ENCODE results near the gene IRF2. TPM values are rescaled to one million over a fixed set of nuclear protein-coding genes. Genes with fewer than 3 reads are reported as not detected.

The IRF2 gene
- polyA plus RNA-seq, 1 experiment, result 28.7 TPM

DNA sequence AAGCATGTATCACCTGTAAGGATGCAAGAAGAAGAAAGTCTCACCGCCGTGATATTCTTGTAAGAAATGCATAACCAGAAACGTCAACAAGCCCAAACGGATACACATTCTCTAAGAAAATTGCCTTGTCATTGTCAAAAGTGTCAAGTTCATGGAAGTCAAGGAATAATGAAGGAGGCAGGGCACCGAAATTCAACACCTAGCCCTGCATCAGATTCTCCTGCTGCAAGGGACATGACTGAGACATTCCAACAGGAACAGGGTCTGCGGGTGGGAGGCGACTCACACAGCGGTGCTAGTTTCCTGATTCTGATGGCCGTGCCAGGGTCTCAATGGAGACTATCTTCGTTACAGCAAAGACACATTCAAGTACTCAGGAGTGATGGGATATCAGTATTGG is 26.7 kb downstream of the IRF2 start:
- no peaks in the 10 kb centered on the region for H3K27me3 ChIP-seq (ENCODE audit: control insufficient read depth, insufficient read depth, low read length)
- TF ChIP-seq, protein P1, sequence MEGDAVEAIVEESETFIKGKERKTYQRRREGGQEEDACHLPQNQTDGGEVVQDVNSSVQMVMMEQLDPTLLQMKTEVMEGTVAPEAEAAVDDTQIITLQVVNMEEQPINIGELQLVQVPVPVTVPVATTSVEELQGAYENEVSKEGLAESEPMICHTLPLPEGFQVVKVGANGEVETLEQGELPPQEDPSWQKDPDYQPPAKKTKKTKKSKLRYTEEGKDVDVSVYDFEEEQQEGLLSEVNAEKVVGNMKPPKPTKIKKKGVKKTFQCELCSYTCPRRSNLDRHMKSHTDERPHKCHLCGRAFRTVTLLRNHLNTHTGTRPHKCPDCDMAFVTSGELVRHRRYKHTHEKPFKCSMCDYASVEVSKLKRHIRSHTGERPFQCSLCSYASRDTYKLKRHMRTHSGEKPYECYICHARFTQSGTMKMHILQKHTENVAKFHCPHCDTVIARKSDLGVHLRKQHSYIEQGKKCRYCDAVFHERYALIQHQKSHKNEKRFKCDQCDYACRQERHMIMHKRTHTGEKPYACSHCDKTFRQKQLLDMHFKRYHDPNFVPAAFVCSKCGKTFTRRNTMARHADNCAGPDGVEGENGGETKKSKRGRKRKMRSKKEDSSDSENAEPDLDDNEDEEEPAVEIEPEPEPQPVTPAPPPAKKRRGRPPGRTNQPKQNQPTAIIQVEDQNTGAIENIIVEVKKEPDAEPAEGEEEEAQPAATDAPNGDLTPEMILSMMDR (IDR thresholded peaks at IDR 0.05; ENCODE audit: insufficient read depth, low read depth, low read length), result no peak
- CTCF ChIA-PET, result no interaction called here
- DNase-seq (ENCODE audit: low read depth), result no peak
- H3K36me3 ChIP-seq (ENCODE audit: control insufficient read depth, insufficient read depth, low read length), result peaks cover 2% of the 10 kb centered on the region; the same call in 1 of the 2 replicates
- POLR2A ChIA-PET, result no interaction called here
- no peak overlapping the region for H3K4me3 ChIP-seq (ENCODE audit: low read depth, low read length)

DNA sequence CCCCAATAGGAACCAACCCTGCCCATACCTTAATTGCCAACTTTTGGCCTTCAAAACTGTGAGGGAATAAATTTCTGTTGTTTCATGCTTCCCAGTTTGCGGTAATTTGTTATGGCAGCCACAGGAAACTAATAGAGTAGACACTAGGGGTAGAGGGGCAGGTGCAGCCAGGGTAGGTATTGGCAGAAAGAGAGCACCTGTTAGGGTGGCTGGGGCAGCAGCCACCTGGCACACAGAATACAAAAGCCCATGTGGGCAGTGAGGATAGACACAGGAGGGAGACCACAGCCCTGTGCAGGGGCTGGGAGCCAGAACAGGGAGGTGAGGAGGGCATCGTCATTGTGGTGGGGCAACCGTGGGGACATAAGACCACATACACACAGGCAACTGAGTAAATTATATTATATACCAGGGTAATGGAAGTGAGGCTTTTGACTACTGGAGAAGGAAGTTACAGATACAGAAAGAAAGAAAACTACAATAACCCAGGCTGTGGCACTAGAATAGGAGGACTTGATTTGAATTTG is 28.2 kb downstream of the IRF2 start:
- ChIA-PET POLR2A (no interaction called here), CTCF (no interaction called here)
- Histone ChIP-seq H3K4me3 (ENCODE audit: low read depth, low read length) (no peak overlapping the region), H3K27me3 (ENCODE audit: control insufficient read depth, insufficient read depth, low read length) (no peaks in the 10 kb centered on the region), H3K36me3 (ENCODE audit: control insufficient read depth, insufficient read depth, low read length) (no peaks in the 10 kb centered on the region; the same call in 1 of the 2 replicates)
- TF ChIP-seq, protein P1 (IDR thresholded peaks at IDR 0.05; ENCODE audit: insufficient read depth, low read depth, low read length), result no peak
- DNase-seq (ENCODE audit: low read depth), result no peak

DNA sequence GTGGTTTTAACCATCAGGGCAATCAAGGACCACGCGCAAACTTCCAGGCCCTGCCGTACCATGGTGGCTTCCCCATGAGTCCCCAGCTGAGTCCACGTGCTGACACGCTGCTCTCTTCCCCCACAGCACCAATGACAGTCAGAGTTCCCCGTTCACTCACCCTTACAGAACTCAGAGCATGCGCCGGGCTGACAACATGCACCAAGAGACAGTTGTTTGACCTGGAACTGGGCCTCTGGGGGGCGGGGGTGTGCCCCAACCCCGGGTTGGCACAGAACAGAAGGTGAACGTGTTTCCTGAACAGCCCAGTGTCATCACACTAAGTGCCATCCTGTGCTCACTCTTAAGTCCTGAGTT is 29.4 kb downstream of the IRF2 start:
- no peak for DNase-seq (ENCODE audit: low read depth)
- no peak overlapping the region for H3K4me3 ChIP-seq (ENCODE audit: low read depth, low read length)
- ChIA-PET CTCF (no interaction called here), POLR2A (no interaction called here)
- no peaks in the 10 kb centered on the region for H3K27me3 ChIP-seq (ENCODE audit: control insufficient read depth, insufficient read depth, low read length)
- TF ChIP-seq, protein P1 (IDR thresholded peaks at IDR 0.05; ENCODE audit: insufficient read depth, low read depth, low read length), result no peak
- no peaks in the 10 kb centered on the region; the same call in 1 of the 2 replicates for H3K36me3 ChIP-seq (ENCODE audit: control insufficient read depth, insufficient read depth, low read length)

DNA sequence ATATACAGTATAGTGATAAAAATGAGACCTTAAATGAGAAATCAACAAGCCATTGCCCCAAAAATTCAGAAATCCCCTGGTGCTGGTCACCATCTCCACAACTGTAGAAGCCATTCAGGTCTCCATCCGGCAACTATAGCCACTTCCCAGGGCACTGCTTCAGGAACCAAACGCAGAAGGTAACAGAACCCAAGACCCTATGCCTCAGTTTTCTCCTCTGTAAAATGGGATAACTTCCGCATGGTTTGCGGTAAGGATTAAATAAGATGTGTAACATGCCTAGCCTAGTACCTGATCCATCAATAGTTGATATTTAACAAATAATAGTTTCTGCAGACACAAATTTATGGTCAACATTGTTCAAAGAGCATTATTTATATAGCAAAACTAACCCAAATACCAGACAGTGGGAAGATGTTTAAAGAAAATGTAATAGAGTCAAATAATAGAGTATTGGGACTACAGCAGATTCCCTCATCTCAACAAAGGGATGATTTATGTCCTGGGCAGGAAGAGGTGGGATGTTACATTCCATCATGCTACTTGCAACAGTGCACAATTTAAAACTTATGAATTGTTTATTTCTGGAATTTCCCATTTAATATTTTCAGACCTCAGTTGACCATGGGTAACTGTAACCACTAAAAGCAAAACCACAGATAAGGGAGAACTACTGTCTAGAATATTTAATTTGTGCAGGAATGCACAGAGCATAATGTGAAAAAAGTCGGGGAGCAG is 30.0 kb downstream of the IRF2 start:
- TF ChIP-seq, protein P1 (IDR thresholded peaks at IDR 0.05; ENCODE audit: insufficient read depth, low read depth, low read length), result no peak
- H3K36me3 ChIP-seq (ENCODE audit: control insufficient read depth, insufficient read depth, low read length), result no peaks in the 10 kb centered on the region; the same call in 1 of the 2 replicates
- no peak for DNase-seq (ENCODE audit: low read depth)
- no peaks in the 10 kb centered on the region for H3K27me3 ChIP-seq (ENCODE audit: control insufficient read depth, insufficient read depth, low read length)
- H3K4me3 ChIP-seq (ENCODE audit: low read depth, low read length), result no peak overlapping the region
- ChIA-PET POLR2A (no interaction called here), CTCF (no interaction called here)

DNA sequence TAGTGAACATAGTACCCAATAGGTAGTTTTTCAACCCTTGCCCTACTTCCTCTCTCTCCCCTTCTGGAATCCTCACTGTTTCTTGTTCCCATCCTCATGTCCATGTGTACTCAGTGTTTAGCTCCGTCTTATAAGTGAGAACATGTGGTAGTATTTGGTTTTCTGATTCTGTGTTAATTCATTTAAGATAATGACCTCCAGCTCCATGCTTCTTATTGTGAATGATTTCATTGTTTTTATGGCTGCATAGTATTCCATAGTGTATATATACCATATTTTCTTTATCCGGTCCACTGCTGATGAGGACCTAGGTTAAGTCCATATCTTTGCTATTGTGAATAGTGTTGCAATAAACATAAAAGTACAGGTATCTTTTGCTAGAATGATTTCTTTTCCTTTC is 31.0 kb downstream of the IRF2 start:
- DNase-seq (ENCODE audit: low read depth), result no peak
- POLR2A ChIA-PET, result no interaction called here
- CTCF ChIA-PET, result no interaction called here

More for the DNA sequence above, 31.0 kb downstream of the IRF2 start:
- Histone ChIP-seq H3K4me3 (ENCODE audit: low read depth, low read length) (no peak overlapping the region), H3K27me3 (ENCODE audit: control insufficient read depth, insufficient read depth, low read length) (no peaks in the 10 kb centered on the region), H3K36me3 (ENCODE audit: control insufficient read depth, insufficient read depth, low read length) (no peaks in the 10 kb centered on the region; the same call in 1 of the 2 replicates)
- TF ChIP-seq, protein P1 (IDR thresholded peaks at IDR 0.05; ENCODE audit: insufficient read depth, low read depth, low read length), result no peak

Data from BJ (cell line).